H7 (cell line): ENCODE measurements around the gene PCDHGC3. TPM values are rescaled to one million over a fixed set of nuclear protein-coding genes. Genes with fewer than 3 reads are reported as not detected.

Experiments used
- DNase-seq: peaks from one replicate; pipeline ENCODE4 v3.0.0; 2012
- H3K27me3 ChIP-seq: 2 replicates; pipeline ENCODE4 v1.6.0; 2011; ENCODE audit warnings: mild to moderate bottlenecking, low read length; ENCODE audit not compliant: control insufficient read depth, insufficient read depth
- H3K36me3 ChIP-seq: replicated peaks from 2 replicates; pipeline ENCODE4 v1.5.1; 2011; ENCODE audit warnings: low read length; ENCODE audit not compliant: control insufficient read depth, insufficient read depth
- H3K4me3 ChIP-seq: 2 replicates; pipeline ENCODE4 v1.5.1; 2011; ENCODE audit warnings: low read depth, mild to moderate bottlenecking, control low read depth, low read length, moderate library complexity; ENCODE audit not compliant: insufficient read depth
- total RNA-seq: library from RNA; depleted of rRNA; stranded (reverse); fragments of >200 nt; shearing (Covaris generic); gene quantifications from 2 replicates; pipeline ENCODE4 v1.2.3, GENCODE V29; 2014

The PCDHGC3 gene
- total RNA-seq, 1 experiment from 2014 or later = 31.7 TPM

DNA sequence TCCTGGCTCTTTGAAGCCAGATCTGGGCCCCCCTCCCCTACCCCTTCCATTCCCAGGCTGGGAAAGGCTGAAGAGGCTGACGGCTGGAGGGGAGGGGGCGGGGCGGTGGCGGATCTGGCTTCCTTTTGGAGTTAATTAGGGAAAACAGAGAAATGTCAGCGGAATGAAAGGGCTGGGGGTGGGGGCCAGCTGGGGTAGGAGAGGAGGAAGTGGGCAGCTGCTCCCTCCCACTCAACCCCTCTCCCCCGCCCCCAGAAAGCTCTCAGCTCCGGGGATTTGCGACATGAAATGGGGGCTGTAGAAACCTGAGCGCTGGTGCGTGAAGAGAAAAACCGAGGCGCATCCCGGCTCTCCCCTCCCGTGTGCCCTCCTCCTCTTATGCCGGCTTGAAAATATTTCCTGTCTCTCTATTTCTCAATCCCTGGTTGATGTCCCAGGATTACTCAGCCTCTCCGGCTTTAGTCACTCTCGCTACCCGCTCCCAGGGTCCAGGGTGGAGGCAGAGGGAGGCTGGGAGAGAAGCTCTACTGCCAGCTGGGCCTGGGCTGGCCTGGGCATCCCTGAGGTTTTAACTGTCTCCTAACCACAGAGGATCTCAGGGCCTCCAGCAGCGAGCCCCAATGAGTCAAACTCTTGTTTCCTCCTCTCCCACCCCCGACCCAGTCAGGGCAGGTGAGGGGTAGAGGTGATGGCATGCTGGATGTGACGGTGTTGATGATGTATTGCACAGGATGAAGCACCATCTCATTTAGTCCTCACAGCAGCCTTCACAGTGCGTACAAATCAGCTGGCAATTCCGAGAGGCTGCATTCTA, 33.2 kb downstream of the PCDHGC3 start:
- peak overlapping the region; percentile 13 for H3K4me3 ChIP-seq
- peaks cover 2% of the 10 kb centered on the region; the same call in 1 of the 2 replicates for H3K27me3 ChIP-seq
- DNase-seq = peak; percentile 91
- H3K36me3 ChIP-seq = no peaks in the 10 kb centered on the region; the same call in none of the 2 replicates

DNA sequence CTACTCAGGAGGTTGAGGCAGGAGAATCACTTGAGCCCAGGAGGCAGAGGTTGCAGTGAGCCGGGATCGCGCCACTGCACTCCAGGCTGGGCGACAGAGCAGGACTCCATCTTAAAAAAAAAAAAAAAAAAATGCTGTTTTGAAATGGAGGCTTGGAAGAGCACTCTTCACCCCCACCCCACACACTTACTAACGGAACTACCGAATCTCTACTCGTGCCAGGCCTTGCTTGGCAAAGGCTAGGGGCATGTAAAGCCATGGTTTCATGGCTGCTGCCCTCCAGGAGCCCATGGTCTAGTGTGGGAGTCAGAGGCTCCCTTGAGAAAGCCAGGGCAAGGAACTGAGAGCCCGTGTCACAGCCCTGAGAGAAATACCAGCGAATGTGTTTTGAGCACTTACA, 34.4 kb downstream of the PCDHGC3 start:
- H3K27me3 ChIP-seq = peaks cover 2% of the 10 kb centered on the region; the same call in 1 of the 2 replicates
- H3K36me3 ChIP-seq = no peaks in the 10 kb centered on the region; the same call in none of the 2 replicates
- no peak overlapping the region for H3K4me3 ChIP-seq
- DNase-seq = no peak

DNA sequence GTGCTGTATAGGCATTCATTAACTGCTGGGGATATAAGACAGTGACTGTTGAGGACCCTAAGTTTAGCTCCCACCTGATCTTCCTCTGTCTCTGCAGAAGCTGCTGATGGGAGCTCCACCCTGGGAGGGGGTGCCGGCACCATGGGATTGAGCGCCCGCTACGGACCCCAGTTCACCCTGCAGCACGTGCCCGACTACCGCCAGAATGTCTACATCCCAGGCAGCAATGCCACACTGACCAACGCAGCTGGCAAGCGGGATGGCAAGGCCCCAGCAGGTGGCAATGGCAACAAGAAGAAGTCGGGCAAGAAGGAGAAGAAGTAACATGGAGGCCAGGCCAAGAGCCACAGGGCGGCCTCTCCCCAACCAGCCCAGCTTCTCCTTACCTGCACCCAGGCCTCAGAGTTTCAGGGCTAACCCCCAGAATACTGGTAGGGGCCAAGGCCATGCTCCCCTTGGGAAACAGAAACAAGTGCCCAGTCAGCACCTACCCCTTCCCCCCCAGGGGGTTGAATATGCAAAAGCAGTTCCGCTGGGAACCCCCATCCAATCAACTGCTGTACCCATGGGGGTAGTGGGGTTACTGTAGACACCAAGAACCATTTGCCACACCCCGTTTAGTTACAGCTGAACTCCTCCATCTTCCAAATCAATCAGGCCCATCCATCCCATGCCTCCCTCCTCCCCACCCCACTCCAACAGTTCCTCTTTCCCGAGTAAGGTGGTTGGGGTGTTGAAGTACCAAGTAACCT, 35.3 kb downstream of the PCDHGC3 start:
- DNase-seq = no peak
- Histone ChIP-seq H3K36me3 (peaks cover 1% of the 10 kb centered on the region), H3K4me3 (no peak overlapping the region), H3K27me3 (peaks cover 2% of the 10 kb centered on the region; the same call in 1 of the 2 replicates)

DNA sequence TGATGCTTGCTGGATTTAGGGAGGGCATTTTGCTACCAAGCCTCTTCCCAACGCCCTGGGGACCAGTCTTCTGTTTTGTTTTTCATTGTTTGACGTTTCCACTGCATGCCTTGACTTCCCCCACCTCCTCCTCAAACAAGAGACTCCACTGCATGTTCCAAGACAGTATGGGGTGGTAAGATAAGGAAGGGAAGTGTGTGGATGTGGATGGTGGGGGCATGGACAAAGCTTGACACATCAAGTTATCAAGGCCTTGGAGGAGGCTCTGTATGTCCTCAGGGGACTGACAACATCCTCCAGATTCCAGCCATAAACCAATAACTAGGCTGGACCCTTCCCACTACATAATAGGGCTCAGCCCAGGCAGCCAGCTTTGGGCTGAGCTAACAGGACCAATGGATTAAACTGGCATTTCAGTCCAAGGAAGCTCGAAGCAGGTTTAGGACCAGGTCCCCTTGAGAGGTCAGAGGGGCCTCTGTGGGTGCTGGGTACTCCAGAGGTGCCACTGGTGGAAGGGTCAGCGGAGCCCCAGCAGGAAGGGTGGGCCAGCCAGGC, 36.1 kb downstream of the PCDHGC3 start:
- H3K27me3 ChIP-seq = peaks cover 2% of the 10 kb centered on the region; the same call in 1 of the 2 replicates
- H3K36me3 ChIP-seq = peaks cover 6% of the 10 kb centered on the region
- H3K4me3 ChIP-seq = no peak overlapping the region
- DNase-seq = no peak

DNA sequence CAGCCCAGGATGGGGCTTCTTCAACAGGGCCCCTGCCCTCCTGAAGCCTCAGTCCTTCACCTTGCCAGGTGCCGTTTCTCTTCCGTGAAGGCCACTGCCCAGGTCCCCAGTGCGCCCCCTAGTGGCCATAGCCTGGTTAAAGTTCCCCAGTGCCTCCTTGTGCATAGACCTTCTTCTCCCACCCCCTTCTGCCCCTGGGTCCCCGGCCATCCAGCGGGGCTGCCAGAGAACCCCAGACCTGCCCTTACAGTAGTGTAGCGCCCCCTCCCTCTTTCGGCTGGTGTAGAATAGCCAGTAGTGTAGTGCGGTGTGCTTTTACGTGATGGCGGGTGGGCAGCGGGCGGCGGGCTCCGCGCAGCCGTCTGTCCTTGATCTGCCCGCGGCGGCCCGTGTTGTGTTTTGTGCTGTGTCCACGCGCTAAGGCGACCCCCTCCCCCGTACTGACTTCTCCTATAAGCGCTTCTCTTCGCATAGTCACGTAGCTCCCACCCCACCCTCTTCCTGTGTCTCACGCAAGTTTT, 36.7 kb downstream of the PCDHGC3 start:
- peak; percentile 98 for DNase-seq
- Histone ChIP-seq H3K27me3 (peaks cover 2% of the 10 kb centered on the region; the same call in 1 of the 2 replicates), H3K4me3 (peak overlapping the region; percentile 71), H3K36me3 (peaks cover 8% of the 10 kb centered on the region)

DNA sequence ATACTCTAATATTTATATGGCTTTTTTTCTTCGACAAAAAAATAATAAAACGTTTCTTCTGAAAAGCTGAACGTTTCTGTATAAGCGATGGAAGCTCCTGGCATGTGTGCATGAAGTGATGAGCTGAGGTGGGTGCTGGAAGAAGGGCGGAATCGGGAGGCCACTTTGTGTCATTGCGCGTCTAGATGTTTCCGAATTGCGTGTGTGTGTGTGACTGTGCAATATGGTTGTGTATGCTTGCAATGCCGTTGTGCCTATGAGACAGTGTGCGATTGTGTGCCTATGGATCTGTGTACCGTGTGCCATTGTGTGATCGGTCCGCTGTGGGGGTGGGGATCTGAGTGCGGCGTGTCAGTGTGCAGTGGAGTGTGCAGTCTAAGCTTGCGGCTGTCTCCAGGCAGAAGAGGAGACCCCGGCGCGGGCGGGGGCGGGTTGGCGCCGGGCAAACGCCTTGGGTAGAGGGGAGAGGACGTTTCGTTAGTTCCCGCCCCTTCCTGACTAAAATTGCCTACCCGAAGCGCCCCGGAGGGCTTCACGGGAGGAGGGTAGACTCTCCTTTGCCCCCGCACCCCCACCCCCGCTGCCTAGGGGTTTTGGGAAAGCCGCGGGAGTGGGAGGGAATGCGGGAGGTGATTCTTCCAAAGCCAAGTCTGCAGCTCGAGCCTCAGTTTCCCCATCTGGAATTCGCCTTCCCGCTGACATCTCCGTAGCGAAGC, 37.3 kb downstream of the PCDHGC3 start:
- Histone ChIP-seq H3K27me3 (peaks cover 2% of the 10 kb centered on the region; the same call in 1 of the 2 replicates), H3K36me3 (peaks cover 9% of the 10 kb centered on the region), H3K4me3 (peak overlapping the region; percentile 71)
- DNase-seq = peak; percentile 84

DNA sequence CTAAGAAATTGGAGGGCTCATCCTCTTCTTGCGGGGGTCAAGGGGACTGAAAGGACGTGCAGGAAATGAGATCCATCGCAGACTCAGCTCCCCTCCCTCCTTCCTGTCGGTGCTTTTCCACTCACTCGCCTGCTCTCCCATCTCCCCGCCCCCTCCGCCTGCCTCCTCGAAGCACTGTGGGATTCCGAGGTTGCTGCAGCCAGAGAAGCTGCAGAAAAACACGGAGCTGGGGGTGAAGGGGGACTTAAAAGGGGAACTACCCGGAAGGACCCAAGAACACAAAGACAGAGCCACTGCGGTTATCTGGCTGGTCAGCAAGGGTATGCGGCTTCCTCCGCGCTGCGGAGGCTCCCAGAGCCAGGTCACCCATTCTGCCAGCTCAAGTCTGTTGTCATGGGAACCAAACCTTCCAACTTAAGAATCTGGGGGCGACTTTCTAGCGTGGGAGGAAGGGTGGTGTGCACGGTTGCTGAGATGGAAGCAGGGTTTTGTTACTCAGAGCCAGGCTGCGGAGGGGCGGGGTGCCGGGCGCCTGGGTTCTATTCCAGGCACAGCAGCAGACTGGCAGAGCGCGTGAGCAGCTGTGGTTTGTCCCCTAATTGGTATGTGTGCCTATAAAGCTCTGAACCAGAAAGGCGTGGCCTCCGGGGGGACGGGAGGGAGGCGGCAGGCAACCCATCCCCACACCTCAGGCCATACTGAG, 38.0 kb downstream of the PCDHGC3 start:
- H3K4me3 ChIP-seq = peak overlapping the region; percentile 71
- peak; percentile 86 for DNase-seq

DNA sequence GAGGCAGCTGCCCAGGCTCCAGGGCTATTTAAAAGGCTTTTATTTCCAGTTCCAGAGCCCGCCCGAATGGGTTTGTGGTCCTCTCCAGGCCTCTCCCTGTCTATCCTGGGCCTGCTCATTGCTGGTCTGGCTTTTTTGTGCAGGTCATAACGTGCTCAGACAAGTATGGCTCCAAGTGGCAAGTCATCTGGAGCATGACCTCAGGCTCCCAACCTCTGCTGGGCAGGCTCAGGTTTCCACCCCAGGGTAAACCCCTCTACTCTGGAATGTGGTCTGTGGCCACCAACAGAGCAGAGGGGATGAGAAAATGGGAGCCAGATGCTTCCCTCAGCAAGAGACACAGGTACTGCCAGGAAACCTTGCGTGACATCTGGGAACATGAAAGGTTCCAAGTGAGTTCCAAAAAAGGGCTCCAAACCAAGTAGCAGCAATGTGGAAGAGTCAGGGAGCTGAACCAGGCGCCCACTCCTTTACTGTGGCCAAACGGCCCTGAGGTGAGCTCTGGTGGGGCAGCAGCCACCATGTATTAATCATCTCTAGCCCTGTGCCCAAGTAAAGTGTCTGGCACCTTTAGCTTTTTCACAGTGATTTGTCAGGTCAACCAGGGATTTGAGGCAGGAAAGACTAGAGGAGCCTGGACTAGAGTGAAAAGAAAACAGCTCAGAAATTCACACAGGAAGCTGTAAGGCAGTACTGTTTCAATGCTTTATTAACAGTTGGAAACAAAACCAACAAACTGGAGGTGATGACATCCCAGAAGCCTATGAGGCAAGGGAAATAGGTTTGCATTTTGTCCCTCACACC, 38.8 kb downstream of the PCDHGC3 start:
- Histone ChIP-seq H3K36me3 (peaks cover 11% of the 10 kb centered on the region), H3K4me3 (no peak overlapping the region), H3K27me3 (peaks cover 2% of the 10 kb centered on the region; the same call in 1 of the 2 replicates)
- peak; percentile 88 for DNase-seq

More for the DNA sequence above, 38.0 kb downstream of the PCDHGC3 start:
- H3K27me3 ChIP-seq = peaks cover 2% of the 10 kb centered on the region; the same call in 1 of the 2 replicates
- peaks cover 9% of the 10 kb centered on the region for H3K36me3 ChIP-seq

DNA sequence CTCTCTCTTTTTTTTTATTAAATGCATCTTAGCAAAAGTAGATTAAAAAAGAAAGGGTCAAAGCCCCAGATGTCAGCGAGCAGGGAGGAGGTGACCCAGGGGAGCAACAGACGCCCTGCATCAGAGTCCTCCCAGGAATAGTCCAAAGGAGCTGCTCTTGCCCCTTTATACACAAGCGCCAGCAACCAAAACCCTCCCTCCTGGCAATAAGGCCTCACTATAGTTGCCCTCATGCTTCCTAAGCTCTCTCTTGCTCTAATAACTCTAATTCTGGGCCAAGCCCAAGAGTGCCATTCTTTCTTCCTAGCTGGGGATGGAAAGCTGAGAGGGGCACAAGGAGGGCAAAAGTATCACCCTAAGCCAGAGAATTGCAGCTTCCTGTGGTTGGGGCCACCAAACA, 39.4 kb downstream of the PCDHGC3 start:
- Histone ChIP-seq H3K36me3 (peaks cover 11% of the 10 kb centered on the region), H3K4me3 (no peak overlapping the region), H3K27me3 (peaks cover 2% of the 10 kb centered on the region; the same call in 1 of the 2 replicates)
- no peak for DNase-seq

DNA sequence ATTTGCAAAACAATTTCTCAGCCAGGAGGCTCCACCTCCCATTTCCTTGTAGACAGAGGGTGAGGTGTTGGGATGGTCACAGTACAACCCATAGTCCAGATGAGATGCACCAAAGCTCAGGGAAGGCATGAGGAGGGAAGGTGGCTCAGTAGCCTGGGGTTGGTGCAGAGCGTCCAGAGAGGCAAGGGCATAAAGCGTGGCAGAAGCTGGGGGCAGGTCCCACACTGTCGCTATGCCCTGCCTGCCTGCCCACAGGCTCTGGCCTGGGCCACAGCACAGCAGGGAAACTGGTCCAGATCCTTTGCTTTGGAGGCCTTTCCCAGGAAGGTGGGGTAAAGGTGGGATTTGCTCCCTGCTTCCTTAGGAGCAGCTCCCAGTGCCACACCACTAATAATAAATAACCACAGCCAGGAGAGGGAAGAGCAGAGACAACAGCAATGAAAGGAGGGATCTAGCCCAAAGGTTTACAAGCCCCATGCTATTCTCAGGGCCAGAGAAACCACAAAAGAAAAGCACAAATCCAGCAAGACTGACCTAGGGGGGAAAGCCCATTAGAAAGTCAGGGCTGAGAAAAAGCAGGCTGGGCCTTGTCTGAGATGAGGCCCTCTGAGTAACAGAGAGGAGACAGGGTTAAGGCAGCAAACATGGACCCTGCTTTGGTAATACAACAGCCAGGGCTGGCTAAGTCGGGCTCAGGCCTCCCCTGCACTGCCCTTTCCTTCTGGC, 40.3 kb downstream of the PCDHGC3 start:
- H3K36me3 ChIP-seq = peaks cover 14% of the 10 kb centered on the region
- H3K27me3 ChIP-seq = peaks cover 2% of the 10 kb centered on the region; the same call in 1 of the 2 replicates

DNA sequence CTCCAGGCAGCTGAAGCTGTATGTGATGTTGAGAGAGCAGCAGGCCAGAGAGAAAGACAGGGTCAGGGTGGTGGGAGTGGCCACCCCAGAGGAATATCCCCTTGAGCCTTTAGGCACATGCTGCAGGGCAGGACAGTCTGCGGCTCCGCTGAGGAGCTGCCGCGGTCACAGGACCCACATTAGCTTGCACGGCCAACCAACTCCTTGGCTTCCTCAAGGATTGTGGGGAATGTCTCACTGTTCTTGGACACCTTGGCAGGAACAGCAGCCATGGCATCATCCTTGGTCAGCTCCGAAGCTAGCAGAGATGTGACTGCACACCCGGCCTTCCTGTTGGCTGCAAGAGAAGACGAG, 40.9 kb downstream of the PCDHGC3 start:
- Histone ChIP-seq H3K27me3 (peaks cover 2% of the 10 kb centered on the region; the same call in 1 of the 2 replicates), H3K36me3 (peaks cover 17% of the 10 kb centered on the region), H3K4me3 (no peak overlapping the region)
- DNase-seq = no peak

More for the DNA sequence above, 40.3 kb downstream of the PCDHGC3 start:
- DNase-seq = no peak
- H3K4me3 ChIP-seq = no peak overlapping the region

DNA sequence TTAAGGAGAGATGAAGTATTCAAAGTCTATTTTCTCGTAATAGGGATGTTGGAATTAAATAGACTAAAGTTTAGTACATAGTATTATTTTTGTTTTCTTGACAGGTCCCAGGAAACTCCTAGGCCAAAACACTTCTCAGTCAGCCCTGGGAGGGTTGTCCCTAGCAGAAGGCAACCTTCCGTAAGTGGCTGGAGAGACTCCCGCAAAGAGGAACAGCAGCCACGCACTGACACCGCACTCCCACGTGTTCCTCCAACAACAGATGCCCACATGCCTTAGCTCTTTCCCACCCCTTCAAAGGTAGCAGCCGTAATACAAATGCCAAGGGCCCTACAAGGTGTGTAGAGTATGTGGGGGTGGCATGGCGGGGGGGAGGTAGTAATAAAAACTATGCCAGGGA, 41.5 kb downstream of the PCDHGC3 start:
- no peak for DNase-seq
- H3K36me3 ChIP-seq = peaks cover 20% of the 10 kb centered on the region
- H3K4me3 ChIP-seq = no peak overlapping the region
- peaks cover 2% of the 10 kb centered on the region; the same call in 1 of the 2 replicates for H3K27me3 ChIP-seq
